NOMO-1 (cell line): ENCODE results near the gene CIITA.
A peak's percentile ranks its signal among the peaks of the same experiment; 100 is the strongest.

Experiments
- DNase-seq, 2 experiments: peaks; one replicate each; lab custom pipeline; 2025; ENCODE audit not compliant: unreplicated experiment in 2 of 2; lab: John Stamatoyannopoulos, UW

The CIITA gene

DNA sequence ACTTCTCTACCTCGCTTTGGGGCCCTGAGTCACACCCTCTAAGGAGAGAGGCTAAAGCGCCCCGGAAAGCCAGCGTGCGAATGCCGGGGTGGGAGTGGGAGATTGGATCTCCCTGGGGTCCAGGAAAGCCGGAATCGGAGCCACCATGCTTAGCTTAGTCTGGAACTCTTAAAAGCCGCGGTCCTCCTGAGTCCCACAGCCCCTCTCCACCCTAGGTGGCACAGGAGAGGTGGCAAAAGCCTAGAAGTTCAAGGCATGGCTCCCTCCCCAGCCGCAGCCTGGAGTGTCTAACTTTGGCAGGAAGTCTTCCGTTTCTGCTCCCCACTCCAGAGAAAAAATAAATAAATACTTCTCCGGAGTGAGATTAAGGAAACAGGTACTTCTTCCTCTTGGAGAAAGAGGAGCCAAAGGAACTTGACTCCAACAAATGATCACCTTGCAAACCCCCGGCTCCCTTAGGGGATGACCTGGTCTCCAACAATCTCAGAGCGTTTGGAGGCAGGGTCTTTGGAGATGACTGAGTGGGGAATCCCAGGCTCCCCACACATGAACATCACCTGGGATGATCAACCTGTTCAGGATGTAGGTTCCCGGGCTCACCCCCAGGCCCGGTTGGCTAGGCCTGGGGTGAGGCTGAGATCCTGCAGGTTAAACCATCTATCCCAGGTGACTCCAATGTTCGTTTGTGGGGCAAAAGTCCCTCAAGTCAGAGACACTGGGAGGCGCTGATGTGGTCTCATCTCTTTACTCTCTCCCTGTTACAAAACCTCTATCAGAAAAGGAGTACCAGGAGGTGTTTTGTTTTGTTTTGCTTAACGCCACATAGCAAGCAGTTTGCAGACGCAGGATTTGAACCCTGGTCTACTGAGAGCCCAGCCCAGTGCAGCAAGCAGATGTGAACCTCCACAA lies 2.9 kb downstream of the CIITA start:
- DNase-seq, result no peak

DNA sequence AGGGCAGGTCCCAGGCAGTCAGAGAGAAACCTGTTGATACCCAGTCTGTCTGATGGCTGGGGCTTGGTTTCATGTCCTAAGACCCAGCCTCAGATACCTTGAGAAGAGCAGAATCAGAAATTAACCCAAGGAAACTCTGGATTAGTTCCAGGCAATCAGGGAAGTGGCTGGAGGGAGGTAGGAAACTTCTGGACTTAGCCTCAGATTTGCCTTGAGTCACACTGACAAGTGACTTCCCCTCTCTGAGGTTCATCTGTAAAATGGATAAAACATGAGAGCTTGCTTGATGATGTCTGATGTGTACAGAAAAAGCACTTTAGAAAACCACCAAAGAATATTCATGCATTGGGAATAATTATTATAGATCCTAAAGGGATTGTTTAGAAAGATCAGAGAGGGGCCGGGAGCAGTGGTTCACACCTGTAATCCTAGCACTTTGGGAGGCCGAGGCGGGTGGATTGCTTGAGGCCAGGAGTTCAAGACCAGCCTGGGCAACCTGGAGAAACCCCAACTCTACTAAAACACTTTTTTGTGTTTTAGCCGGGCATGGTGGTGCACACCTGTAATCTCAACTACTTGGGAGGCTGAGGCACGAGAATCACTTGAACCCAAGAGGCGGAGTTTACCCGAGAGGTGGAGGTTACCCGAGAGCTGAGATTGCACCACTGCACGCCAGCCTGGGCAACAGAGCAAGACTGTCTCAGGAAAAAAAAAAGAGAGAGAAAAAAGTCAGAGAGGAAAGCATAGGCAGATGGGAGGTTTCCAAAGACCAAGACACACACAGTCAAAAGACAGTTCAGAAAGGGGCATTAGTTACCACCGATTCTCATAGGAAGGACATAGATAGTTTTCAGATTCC lies 3.8 kb downstream of the CIITA start:
- DNase-seq, result no peak

DNA sequence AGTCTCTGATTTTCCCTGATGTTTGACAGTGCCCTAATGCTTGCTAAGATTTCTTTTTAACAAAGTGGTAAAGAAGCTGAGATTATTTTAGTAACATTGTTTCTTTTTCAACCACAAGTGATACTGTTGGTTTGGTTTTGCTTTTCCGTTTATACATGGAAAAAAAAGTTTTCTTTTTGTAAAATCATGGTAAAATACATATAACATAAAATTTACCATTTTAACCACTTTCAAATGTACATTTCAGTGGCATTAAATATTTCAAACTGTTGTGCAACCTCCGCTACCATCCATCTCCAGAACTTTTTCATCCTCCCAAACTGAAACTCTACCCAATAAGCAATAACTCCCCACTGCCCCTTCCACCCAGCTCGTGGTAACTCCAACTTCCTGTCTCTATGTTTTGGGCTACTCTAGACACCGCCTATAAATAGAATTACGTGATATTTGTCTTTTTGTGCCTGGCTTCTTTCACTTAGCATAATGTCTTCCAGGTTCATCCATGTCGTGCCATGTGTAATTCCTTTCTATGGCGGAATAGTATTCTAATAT lies 4.6 kb downstream of the CIITA start:
- peak; percentile 37 to 49 for DNase-seq

DNA sequence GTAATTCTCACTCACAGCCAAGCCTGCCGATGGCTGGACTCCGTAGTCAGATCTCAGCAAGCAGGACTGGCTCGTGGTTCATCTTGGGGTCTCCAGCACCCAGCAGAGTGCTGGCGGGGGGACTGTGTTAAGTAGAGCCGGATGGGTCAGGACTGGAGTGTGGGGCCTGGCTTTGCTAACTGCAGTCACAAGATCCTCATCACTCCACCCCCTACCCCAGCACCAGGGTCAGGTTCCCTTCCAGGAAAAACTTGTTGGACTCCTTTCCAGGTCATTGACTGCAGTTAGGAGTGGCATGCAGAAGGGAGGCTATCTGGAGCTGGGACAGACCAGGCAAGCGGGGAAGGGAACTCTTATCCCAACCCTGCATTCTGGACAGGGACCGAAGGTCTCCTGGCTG lies 6.0 kb downstream of the CIITA start:
- DNase-seq, result no peak

DNA sequence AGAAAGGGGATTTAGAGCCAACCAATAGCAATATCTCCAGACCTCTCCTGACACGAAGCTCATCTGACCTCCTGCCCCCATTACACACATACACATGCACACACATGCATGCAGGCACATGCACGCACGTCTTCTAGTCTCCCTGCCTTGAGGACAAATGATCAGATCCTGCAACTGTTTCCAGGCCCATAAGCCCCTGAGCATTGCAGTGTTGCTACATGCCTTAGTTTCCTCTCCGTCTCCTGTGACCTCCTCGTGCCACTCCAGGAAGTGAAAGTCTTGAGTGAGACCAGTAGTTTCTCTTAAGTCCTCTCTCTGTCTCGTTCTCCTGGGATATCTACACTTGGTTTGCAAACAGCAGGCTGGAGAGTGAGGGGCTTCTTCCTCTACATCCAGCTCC lies 8.2 kb downstream of the CIITA start:
- DNase-seq, result peak; percentile 28 to 60

DNA sequence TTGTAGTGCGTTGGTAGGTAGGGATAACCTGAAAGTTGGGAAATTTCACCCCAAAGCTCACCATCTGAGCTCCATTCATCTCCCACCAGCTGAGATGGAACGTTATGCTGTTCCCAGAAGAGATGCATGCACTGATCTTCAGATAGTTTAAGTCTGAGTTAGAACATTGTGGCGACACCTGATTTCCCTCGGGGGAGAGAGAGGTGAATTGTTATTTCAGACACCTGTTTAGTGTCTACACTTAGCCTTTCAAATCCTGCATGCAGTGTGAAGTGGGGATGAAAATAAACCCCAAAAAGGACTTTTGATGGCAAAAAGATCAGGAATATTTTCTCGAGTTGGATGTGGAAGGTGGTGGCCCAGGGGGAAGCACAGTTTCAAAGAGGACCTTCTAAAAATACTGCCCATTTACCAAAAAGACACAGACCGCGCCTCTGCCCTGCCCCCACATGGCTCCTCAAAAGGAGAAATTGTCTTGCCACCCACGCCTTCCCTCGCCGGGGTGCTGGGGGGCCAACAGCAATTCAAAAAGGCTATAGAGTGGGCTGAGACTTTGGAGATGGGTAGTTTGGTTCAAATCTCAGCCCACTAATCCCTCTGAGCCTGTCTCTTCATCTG lies 11.4 kb downstream of the CIITA start:
- no peak for DNase-seq

DNA sequence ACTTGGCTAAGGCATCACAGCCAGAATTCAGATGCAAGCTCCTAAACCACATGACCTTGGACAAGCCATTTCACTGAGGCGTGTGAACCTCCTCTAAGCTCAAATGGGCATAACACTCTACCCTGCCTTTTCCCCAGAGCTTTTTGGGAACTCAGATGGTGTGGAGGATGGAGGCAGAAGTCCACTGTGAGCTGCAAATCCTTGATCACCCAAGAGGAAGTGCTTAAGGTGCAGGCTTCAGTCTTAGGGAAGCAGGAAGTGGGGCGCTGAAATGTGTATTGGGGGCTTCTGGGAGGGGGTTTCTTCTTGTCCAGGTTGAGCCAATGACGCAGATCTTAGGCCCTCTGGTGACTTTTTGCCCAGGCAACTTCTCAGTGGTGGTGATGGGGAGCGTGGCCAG lies 12.9 kb downstream of the CIITA start:
- DNase-seq, result no peak

DNA sequence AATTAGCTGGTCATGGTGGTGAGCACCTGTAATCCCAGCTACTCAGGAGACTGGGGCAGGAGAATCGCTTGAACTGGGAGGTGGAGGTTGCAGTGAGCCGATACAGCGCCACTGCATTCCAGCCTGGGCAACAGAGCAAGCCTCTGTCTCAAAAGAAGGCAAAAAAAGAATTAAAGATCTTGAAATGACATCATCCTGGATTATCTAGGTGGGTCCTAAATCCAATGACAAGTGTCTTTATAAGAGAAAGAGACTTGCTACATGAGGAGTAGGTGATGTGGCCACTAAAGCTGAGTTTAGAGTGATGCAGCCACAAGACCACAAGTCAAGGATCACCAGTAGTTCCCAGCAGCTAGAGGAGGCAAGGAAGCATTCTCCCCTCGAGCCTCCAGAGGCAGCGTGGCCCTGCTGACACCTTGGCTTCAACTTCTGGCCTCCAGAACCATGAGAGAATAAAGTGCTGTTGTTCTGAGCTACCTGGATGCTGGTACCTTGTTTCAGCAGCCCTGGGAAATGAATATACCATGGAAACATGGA lies 15.8 kb downstream of the CIITA start:
- DNase-seq, result no peak

DNA sequence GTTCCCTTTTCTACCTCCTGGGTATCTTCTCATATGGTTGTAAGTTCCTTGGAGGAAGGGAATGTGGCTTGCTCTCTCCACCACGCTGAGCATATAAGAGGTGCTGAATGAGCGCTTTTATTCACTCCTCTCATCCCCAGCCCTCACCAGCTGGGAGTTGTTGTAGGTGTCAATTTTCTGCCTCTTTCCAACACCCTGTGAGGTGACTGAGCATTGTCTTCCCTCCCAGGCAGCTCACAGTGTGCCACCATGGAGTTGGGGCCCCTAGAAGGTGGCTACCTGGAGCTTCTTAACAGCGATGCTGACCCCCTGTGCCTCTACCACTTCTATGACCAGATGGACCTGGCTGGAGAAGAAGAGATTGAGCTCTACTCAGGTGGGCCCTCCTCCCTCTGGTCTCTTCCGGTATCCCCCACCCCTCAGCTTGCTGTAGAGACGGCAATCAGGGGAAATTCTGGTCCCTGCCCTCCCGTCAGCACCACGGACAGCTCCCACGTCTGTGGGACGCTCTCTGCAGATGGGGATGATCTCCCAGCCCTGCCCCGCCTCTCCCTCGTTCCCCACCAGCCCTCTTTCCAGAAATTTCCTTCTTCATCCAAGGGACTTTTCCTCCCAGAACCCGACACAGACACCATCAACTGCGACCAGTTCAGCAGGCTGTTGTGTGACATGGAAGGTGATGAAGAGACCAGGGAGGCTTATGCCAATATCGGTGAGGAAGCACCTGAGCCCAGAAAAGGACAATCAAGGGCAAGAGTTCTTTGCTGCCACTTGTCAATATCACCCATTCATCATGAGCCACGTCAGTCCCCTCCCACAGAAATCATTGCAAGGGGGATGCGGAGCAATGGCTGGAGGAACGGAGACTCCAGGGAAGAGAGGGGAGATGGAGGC lies 18.3 kb downstream of the CIITA start:
- DNase-seq, result no peak

DNA sequence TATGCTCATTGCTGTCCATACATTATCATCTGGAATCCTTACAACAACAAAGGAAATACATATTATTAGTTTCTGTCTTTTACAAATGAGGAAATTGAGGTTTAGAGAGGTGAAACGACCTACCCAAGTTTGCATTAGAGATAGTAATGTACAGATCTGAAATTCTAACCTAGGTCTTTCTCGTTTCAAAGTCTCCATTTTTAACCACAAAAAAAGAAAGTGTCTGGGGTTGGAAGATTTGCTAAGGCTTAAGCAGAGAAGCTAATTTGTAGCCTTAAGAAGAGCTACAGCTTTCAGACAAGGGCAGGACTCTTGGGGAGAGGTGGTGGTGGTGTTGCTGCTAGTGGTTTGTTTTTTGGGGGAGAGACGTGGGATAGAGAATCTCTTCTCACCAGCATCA lies 19.2 kb downstream of the CIITA start:
- DNase-seq, result no peak

DNA sequence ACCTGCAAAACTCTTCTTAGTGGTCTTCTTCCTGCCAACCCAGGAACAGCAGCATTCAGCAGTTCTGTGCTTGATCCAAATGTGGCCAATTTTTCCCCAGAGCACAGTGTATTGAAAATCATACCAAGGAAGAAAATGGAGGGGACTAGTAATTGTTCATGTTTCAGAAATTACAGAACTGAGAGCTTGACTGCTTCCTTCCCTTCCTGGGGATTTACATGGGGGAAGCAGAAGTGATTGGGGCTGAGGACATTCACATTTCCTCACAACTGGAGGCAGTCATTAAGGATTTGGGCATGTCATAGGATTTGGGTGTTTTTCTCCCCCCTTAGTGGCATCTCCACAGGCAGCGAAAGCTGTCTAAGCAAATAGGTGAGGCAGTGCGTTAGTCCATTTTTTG lies 19.7 kb downstream of the CIITA start:
- peak in 1 of 2 experiments; percentile 18 for DNase-seq

DNA sequence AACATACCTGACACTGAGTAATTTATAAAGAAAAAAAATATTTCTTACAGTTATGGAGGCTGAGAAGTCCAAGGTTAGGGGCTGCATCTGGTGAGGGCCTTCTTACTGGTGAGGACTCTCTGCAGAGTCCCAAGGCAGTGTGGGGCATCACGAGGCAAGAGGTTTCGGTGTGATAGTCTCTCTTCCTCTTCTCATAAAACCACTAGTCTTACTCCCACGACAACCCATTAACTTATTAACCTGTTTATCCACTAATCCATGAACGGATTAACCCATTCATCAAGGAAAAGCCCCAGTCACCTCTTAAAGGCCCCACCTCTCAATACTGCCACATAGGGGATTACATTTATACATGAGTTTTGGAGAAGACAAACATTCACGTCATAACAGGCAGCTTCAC lies 20.1 kb downstream of the CIITA start:
- DNase-seq, result no peak

DNA sequence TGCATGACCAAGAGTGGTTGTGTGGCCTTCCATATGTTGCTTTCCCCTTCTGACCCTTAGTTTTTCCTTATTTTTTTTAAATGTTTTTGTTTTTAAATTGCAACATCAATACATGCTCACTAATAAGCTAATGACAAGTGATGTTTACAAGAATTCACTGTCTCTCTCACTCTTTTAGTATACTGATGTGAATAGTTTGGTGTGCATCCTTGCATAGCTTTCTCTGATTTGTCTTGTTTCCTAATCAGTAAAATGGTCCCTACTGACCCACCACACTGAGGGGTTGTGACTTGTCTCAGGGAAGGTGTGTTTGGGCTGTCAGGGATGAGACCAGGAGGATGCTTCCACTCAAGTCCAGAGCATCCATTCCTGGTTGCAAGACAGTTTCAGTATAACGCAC lies 26.0 kb downstream of the CIITA start:
- no peak for DNase-seq

DNA sequence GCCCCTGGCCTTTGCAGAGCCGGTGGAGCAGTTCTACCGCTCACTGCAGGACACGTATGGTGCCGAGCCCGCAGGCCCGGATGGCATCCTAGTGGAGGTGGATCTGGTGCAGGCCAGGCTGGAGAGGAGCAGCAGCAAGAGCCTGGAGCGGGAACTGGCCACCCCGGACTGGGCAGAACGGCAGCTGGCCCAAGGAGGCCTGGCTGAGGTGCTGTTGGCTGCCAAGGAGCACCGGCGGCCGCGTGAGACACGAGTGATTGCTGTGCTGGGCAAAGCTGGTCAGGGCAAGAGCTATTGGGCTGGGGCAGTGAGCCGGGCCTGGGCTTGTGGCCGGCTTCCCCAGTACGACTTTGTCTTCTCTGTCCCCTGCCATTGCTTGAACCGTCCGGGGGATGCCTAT lies 29.5 kb downstream of the CIITA start:
- no peak for DNase-seq

DNA sequence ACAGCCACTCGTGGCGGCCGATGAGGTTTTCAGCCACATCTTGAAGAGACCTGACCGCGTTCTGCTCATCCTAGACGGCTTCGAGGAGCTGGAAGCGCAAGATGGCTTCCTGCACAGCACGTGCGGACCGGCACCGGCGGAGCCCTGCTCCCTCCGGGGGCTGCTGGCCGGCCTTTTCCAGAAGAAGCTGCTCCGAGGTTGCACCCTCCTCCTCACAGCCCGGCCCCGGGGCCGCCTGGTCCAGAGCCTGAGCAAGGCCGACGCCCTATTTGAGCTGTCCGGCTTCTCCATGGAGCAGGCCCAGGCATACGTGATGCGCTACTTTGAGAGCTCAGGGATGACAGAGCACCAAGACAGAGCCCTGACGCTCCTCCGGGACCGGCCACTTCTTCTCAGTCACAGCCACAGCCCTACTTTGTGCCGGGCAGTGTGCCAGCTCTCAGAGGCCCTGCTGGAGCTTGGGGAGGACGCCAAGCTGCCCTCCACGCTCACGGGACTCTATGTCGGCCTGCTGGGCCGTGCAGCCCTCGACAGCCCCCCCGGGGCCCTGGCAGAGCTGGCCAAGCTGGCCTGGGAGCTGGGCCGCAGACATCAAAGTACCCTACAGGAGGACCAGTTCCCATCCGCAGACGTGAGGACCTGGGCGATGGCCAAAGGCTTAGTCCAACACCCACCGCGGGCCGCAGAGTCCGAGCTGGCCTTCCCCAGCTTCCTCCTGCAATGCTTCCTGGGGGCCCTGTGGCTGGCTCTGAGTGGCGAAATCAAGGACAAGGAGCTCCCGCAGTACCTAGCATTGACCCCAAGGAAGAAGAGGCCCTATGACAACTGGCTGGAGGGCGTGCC lies 30.1 kb downstream of the CIITA start:
- no peak for DNase-seq

DNA sequence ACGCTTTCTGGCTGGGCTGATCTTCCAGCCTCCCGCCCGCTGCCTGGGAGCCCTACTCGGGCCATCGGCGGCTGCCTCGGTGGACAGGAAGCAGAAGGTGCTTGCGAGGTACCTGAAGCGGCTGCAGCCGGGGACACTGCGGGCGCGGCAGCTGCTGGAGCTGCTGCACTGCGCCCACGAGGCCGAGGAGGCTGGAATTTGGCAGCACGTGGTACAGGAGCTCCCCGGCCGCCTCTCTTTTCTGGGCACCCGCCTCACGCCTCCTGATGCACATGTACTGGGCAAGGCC lies 30.7 kb downstream of the CIITA start:
- DNase-seq, result no peak

DNA sequence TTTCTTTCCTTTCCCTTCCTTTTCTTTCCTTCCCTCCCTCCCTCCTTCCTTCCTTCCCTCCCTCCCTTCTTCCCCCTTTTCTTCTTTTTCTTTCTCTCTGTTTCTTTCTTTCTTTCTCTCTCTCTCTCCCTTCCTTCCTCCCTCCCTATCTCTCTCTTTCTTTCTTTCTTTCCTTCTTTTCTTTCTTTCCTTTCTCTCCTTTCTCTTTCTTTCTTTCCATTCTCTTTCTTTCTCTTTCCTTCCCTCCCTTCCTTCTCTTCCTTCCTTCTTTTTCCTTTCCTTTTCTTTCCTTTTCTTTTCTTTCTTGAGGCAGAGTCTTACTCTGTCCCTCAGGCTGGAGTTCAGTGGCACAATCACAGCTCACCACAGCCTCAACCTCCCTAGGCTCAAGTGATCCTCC lies 34.3 kb downstream of the CIITA start:
- DNase-seq, result no peak

DNA sequence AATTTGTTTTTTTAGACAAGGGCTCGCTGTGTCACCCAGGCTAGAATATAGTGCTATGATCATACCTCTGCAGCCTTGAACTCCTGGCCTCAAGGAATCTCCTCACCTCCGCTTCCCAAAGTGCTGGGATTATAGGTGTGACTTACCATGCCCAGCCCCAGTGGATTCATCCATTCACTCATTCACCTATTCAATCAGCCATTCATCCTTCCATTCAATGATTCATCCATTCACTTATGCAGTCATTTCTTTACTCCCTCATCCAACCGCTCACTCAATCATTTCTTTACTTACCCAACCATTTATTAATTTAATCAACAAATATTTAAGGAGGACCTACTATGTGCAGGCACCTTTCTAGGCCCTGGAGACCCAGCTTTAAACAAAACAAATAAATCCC lies 39.5 kb downstream of the CIITA start:
- no peak for DNase-seq

DNA sequence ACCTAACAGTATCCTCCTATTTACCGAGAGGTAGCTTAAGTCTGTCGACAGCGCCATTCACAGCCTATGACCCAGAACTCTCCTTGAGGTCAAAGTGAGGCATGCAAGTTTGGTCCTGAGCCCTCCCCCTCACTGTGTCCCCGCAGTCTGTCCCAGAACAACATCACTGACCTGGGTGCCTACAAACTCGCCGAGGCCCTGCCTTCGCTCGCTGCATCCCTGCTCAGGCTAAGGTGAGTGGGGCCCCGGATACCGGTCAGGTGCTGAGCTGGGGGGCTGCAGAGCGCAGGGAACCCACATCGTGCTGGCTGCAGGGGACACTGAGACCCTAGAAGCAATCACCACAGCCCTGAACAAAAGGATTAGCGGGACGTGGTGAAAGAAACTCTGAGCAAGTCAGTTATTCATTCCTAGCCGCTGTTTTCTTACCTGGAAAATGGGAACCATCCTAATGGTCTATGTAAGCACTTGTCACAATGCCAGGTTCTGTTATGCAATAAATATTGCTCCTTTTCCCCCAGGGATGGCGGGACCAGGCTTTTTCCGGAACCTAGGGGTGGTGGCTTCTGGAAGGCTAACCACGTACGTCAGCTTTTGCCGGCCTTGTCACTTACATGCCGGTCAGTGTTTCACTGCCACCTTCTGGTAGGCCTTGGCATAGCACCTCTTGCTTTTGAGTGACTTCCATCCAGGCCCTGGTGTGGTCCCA lies 41.4 kb downstream of the CIITA start:
- peak; percentile 61 to 71 for DNase-seq
